ENCODE measurements around the gene CELF6.
"Not testable (repeated sequence)": the region's sequence is repeated elsewhere in the genome, so short reads cannot be mapped to it uniquely, and the experiment has no call there.

The CELF6 gene

DNA sequence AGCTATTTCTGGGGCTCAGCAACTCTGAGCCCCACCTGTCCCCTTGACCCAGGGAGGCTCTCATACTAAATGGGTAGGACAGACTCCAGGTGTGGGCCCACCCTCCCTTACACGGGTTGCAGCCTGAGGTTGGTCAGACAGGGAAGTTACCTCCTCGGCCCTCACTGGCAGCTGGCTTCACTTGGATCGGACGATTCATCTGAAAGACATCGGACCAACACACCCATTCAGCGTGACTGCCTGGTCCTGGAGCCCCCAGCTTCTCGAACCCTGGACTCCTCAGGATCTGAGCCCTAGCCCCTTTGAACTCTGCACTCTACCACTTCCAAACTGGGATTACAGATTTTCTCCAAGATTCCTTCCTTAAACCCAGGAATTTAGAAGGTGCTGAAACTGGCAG lies 15.4 kb downstream of the CELF6 start:
- no peak for TF ChIP-seq ZNF274 (IDR thresholded peaks at IDR 0.05; ENCODE audit: low read depth, low read length)
- H3K4me3 ChIP-seq (ENCODE audit: low read length): no peak overlapping the region

- no peak for TF ChIP-seq ZNF274 (IDR thresholded peaks at IDR 0.05; ENCODE audit: low read depth, low read length)
Observed at GRCh38 chr15:72302955-72303354, 17.0 kb downstream of the CELF6 start.

GRCh38 chr15:72289597-72290325 lies 30.2 kb downstream of the CELF6 start:
- no peak overlapping the region for H3K4me3 ChIP-seq (ENCODE audit: low read length)
- TF ChIP-seq ZNF274 (IDR thresholded peaks at IDR 0.05; ENCODE audit: low read depth, low read length): no peak

More at GRCh38 chr15:72302955-72303354, 17.0 kb downstream of the CELF6 start:
- no peak overlapping the region for H3K4me3 ChIP-seq (ENCODE audit: low read length)

DNA sequence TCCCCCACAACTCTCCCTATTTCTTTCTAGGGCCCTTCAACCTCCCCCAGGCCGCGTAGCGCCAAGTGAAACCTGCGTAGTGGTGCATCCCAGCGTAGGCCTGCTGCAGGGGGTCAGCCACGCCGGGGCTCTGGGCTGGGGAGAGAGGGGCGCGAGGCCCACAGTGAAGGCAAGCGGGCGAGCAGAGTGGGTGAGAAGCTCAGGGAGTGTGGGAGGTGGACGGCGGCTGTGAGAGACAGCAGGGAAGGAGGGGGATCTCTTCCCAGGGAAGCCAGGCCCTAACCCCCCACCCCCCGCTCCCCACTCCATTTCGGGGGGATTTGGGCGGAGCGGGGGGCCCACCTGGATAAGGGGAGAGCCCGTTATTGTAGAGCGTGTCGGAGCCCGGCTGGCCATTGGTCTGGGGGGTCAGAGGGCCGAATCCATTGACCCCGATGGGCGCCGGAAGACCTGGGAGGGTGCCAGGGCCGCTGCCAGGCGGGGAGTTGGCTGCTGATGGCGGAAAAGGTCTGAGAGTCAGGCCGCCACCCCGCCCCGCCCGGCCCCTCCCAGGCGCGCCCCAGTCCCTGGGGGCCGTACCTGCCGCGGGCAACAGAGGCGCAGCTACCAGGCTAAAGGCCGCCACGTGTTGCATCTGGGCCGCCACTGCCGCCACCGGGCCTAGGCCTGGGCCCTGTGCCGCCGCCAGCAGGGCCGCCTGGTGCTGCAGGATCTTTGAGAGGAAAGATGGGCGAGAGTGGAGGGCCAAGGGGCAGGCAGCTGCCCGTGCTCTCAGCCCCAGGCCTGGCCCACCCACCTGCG lies 31.0 kb downstream of the CELF6 start:
- TF ChIP-seq ZNF274 (IDR thresholded peaks at IDR 0.05; ENCODE audit: low read depth, low read length): no peak
- H3K4me3 ChIP-seq (ENCODE audit: low read length): no peak overlapping the region

DNA sequence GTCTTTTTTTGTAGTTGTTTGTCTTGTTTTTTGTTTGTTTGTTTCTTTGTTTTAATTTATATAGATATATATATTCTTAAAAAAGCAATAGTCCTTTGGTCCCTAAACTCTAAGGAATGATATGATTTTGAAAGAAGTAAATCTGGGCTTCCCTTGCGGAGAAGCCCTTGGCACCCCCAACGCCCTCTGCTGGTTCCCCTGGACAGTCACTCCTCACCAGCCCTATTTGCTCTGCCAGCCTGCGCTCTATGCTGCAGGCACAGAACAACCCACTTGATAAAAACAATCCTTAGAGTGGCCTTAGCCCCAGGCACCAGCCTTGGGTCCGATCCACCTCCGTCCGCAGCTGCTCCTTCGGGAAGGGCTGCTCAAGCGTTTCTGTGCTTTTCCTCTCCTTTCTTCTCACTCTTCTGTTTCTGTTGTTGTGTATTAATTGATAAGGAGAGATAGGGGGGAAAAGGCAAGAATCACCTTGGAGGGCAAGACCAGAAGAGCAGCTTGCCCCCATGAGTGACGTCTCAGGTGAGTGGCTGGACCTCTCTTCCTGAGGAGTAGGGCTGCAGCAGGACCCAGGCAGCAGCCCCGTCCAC lies 33.9 kb downstream of the CELF6 start:
- H3K4me3 ChIP-seq (ENCODE audit: low read length): no peak overlapping the region
- no peak for TF ChIP-seq ZNF274 (IDR thresholded peaks at IDR 0.05; ENCODE audit: low read depth, low read length)

GRCh38 chr15:72285402-72285801 lies 34.6 kb downstream of the CELF6 start:
- TF ChIP-seq ZNF274 (IDR thresholded peaks at IDR 0.05; ENCODE audit: low read depth, low read length): no peak
- H3K4me3 ChIP-seq (ENCODE audit: low read length): no peak overlapping the region

DNA sequence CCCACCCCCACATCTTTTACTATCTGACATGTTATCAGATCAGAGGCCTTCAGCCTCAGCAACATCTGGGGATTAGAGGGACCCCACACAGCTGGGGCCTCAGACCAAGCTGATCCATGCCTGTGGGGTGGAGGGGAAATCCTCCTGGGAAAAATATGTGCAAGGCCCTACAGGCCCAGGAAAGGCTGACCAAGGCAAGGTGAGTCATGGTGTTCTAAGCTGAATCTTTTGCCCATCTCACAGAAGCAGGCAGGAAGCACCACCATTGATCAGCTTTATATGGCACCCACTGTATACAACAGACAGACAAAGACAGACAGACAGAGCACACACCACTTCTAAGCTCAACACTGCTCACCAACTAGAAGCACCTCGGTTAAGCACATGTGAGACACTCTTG lies 35.2 kb downstream of the CELF6 start:
- no peak overlapping the region for H3K4me3 ChIP-seq (ENCODE audit: low read length)
- TF ChIP-seq ZNF274 (IDR thresholded peaks at IDR 0.05; ENCODE audit: low read depth, low read length): no peak

GRCh38 chr15:72281713-72282112 lies 38.2 kb downstream of the CELF6 start:
- TF ChIP-seq ZNF274 (IDR thresholded peaks at IDR 0.05; ENCODE audit: low read depth, low read length): no peak
- no peak overlapping the region for H3K4me3 ChIP-seq (ENCODE audit: low read length)

DNA sequence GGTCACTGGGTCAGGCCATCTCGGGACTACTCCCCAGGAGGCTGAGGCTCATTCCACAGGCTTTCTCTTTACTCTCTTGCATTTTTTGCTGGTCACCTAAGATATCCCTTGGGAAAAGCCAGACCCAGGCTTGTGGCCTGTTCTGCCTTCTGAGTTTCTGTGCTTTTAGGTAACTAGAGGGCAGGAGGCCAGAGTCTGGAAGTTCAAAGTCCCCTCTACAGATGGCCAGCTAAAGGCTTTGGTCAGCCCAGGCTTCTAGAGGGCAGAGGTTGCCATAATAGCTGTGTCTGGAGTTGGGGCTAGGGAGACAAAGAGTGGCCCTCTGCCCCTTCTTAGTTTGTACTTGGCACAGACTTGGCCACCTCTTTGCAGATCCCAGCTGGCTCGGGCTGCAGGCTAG lies 39.2 kb downstream of the CELF6 start:
- no peak overlapping the region for H3K4me3 ChIP-seq (ENCODE audit: low read length)
- TF ChIP-seq ZNF274 (IDR thresholded peaks at IDR 0.05; ENCODE audit: low read depth, low read length): no peak

DNA sequence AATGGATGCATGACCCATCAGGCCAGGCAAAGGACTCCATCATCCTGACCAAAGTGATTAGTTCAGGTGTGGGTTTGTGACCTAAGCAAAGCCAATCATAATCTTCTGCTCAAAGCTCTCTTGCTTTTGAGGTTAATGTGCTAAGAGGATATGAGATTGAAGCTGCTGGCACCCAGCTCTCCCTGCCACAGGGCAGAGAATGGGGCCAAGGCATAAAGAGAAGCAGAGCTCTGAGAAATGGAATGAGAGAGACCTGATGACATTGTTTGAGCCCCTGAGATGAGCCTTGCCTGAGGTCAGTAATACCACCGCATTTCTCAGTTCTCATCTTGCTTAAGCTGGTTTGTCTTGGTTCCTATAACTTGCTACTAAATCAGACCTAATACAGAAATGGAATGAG lies 41.2 kb downstream of the CELF6 start:
- no peak overlapping the region for H3K4me3 ChIP-seq (ENCODE audit: low read length)
- TF ChIP-seq ZNF274 (IDR thresholded peaks at IDR 0.05; ENCODE audit: low read depth, low read length): no peak

GRCh38 chr15:72276326-72276700 lies 43.6 kb downstream of the CELF6 start:
- H3K4me3 ChIP-seq (ENCODE audit: low read length): no peak overlapping the region
- TF ChIP-seq ZNF274 (IDR thresholded peaks at IDR 0.05; ENCODE audit: low read depth, low read length): no peak

DNA sequence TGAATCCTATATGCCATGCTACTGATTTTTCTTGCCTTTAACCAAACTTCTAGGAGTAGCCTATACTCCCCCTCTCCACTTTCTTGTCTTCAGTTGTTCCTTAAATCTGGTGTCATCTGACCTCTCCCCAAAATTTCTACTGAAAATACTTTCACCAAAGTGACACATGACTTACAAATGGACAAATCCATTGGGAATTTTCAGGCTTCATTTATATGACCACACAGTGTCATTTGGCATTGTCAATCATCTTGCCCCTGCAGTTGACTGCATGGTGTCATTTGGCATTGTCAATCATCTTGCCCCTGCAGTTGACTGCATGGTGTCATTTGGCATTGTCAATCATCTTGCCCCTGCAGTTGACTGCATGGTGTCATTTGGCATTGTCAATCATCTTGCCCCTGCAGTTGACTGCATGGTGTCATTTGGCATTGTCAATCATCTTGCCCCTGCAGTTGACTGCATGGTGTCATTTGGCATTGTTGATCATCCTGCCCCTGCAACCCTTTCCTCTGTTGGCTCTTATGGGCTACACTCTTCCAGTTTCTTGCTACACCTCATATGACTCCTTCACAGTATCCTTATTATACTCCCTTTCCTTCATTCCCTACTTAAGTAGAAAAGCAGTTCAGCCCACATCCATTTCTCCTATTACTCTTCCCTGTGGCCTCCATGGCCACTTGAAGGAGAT lies 44.2 kb downstream of the CELF6 start:
- not testable (repeated sequence) for H3K4me3 ChIP-seq (ENCODE audit: low read length)

DNA sequence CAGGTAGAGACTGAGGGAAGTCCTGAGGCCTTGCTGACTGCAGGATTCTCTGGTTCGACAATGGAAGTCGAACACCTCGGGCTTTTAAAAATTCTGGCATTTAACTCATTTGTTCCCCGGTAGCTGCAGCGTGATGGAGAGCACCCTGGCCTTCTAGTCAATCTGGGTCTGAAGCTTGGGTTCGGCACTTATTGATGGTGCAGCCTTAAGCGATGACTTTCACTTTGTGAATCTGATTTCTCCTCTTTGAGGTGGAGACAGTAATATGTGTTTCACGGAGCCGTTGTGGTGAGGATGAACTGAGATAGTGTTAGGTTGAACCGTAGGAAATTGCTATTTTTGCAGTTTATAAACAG lies 47.0 kb downstream of the CELF6 start:
- peak overlapping the region; percentile 68 for H3K4me3 ChIP-seq (ENCODE audit: low read length)
- TF ChIP-seq ZNF274 (IDR thresholded peaks at IDR 0.05; ENCODE audit: low read depth, low read length): no peak

DNA sequence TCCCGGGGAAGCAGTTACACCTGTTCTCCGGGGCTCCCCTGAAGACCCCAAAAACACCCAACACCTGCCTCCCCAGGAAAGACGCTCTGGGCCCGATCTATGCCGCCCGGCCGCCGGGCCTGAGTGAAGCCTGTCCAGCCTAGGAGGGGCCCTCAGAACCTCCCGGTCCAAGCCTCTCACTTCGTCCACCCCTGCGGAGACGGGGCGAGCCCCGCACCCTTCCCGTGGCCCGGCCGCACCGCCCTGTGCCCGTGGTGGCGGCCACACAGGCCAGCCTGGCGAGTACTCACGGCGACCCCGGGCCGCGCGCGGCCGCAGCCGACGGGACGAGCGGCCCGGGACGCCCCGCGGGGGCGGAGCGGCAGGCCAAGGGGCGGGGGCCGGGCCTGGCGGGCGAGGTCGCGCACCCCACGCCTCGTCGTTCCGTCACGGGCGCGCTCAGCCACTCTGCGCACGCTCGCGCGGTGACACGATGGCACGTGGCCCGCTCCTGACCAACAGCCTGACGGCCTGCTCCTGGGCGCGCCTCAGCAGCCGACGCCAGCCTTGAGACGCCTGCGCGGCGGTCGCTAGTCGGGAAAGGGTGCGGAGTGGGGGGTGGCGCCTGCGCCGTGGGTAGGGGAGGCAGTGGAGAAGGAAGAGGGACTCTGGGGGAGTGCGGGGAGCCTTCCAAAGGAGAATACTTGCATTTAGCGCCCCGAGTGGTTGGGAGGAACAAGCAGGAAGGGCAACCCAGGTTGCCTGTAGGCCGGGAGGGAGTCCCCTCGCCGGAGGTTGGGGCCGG lies 47.6 kb downstream of the CELF6 start, which contains the start of gene PARP6:
TSS of gene PARP6 (minus strand) at position 342 of the 784 bp plus-strand sequence. CDS start 5,077 bp downstream, outside the sequence.
- peak within 1 kb of the TSS; percentile 95 for H3K4me3 ChIP-seq (ENCODE audit: low read length)
- no peak for TF ChIP-seq ZNF274 (IDR thresholded peaks at IDR 0.05; ENCODE audit: low read depth, low read length)
